Stimulated activated naive CD8-positive, alpha-beta T cell treated with anti-CD3 and anti-CD28 coated beads, Interleukin-15, Interleukin-2, amounts not matched to agents 100 ng/mL and 50 ng/mL, for 24 hours (primary cell): Measurements from ENCODE around the gene CASS4.

ENCODE experiments used
- H3K27ac Mint-ChIP-seq: one replicate; pipeline ENCODE4 v1.8.0; 2021; ENCODE audit warnings: mild to moderate bottlenecking, mixed read lengths
- H3K27me3 Mint-ChIP-seq: one replicate; pipeline ENCODE4 v1.8.0; 2021; ENCODE audit warnings: mixed read lengths
- H3K36me3 Mint-ChIP-seq: one replicate; pipeline ENCODE4 v1.8.0; 2021; ENCODE audit warnings: low read depth, mixed read lengths
- H3K4me1 Mint-ChIP-seq: one replicate; pipeline ENCODE4 v1.8.0; 2021; ENCODE audit warnings: low read depth, mixed read lengths
- H3K4me3 Mint-ChIP-seq: one replicate; pipeline ENCODE4 v1.8.0; 2021; ENCODE audit warnings: mild to moderate bottlenecking, mixed read lengths
- H3K9me3 Mint-ChIP-seq: one replicate; pipeline ENCODE4 v1.8.0; 2021; ENCODE audit warnings: mixed read lengths

The CASS4 gene

DNA sequence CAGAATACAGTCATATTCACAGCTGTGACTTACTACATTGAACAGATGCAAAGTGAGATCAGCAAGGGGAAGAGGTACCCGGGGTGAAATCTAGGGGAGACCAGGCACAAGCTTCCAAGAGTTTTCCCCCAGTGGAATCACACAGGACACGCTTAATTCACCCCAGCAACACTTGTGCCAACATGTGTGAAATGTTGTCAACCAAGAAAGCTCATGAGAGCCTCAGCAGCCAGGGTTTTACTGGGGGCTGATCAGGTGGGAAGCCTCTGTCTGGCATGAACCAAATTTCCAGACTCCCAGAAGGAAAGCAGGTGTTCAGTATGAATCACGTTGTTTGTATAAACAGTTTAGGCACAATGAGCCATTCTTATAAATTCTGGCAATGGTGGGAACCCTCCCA, 49.5 kb downstream of the CASS4 start:
- Mint-ChIP-seq H3K4me3 (no peak overlapping the region), H3K27ac (no peak overlapping the region), H3K9me3 (no peaks in the 10 kb centered on the region), H3K36me3 (peaks cover 3% of the 10 kb centered on the region), H3K27me3 (no peaks in the 10 kb centered on the region), H3K4me1 (peaks cover 41% of the 10 kb centered on the region)

DNA sequence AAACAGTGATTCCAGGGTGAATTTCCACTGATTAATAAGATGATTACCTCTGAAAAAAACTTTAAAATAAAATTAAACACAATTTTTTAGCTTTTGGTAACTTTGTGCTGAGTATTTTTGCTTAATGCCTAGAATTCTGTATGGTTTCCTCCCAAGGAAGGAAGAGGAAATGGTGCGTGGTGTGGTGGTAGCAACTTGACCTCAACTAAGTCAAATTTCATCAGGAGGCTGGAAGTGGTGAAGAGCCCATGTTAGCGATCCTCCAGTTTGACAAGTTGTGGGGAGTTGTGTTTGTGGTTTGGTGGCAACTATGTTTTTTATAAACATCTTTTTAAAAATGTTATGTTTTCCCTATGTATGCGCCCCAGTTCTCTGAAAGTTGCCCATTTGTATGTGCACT, 51.4 kb downstream of the CASS4 start:
- peak overlapping the region; percentile 75 for H3K27ac Mint-ChIP-seq
- H3K36me3 Mint-ChIP-seq = peaks cover under 1% of the 10 kb centered on the region
- no peaks in the 10 kb centered on the region for H3K9me3 Mint-ChIP-seq
- no peaks in the 10 kb centered on the region for H3K27me3 Mint-ChIP-seq
- H3K4me3 Mint-ChIP-seq = no peak overlapping the region
- peaks cover 49% of the 10 kb centered on the region for H3K4me1 Mint-ChIP-seq

DNA sequence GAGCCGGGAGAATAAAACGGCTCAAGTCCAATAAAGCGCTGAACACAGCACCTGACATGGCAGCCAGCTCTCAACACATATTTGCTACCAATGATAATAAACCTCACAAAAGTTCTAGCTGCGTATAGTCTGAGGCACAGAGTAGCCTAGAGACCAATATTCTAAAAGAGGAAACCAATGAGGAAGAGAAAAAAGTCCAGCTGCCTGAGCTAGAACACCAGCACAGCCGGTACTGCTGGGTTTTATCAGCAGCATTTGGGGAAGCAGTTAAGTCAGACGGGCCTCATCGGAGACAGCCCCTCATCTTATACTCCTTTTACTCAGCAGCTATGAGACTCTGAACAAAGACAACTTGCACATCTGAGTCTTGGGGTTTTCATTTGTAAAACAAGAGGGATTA, 53.9 kb downstream of the CASS4 start:
- Mint-ChIP-seq H3K9me3 (no peaks in the 10 kb centered on the region), H3K27ac (peak overlapping the region; percentile 65), H3K36me3 (peaks cover 10% of the 10 kb centered on the region), H3K27me3 (no peaks in the 10 kb centered on the region), H3K4me1 (peaks cover 64% of the 10 kb centered on the region), H3K4me3 (no peak overlapping the region)

DNA sequence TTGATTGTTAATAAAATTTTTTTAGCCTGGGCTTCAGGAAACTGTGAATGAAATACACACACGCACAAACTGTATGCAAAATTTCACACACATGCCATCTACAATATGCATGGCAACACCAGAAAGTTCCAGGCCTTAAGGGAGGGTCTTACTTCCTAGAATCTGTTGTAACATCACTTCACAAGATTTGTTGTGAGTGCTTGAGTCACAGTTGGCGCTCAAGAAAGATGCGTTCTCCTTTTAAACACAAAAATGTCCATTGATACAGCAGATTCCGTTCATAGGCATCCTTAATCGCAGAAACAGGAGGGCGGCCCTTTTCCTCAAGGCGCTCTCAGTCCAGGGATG, 55.9 kb downstream of the CASS4 start:
- peak overlapping the region; percentile 97 for H3K4me3 Mint-ChIP-seq
- H3K36me3 Mint-ChIP-seq = peaks cover 13% of the 10 kb centered on the region
- H3K4me1 Mint-ChIP-seq = peaks cover 56% of the 10 kb centered on the region
- no peaks in the 10 kb centered on the region for H3K9me3 Mint-ChIP-seq
- peak overlapping the region; percentile 98 for H3K27ac Mint-ChIP-seq
- no peaks in the 10 kb centered on the region for H3K27me3 Mint-ChIP-seq

DNA sequence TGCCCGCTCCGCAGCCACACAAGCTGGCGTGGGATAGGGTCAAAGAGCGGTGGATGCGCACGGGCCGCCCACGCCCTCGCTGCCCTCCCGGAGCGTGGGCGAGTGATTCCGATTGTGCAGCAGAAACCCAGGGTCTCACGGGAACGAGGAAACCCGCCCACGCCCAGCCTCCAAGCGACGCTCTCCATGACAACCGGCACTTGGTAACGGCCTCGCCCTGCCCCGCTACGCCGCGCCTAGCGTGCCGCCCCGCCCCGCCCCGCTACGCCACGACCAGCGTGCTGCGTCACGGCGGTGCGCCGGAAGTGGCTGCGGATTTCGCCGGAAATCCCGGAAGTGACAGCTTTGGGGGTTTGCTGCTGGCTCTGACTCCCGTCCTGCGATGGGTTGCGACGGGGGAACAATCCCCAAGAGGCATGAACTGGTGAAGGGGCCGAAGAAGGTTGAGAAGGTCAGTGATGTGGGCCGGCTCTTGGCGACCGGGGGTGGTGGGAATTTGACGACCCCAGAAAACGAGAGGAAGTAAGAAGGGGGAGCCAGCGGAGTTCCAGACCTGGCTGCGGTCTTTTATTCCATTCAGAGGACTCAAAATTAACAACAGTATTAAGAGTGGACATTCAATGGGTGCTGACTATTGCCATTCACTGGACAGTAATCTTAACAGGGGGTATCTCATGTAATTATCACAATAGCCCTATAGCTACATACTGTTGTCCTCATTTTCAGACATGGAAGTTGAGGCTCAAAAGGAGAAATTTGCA, 56.4 kb downstream of the CASS4 start, which contains the start of gene RTF2:
Gene RTF2 (plus strand): TSS at position 312 of the 761 bp plus-strand sequence. CDS start 71 bp downstream, at position 383.
- Mint-ChIP-seq H3K27ac (peak within 1 kb of the TSS; percentile 98), H3K4me3 (peak within 1 kb of the TSS; percentile 97), H3K27me3 (no peaks in the 10 kb centered on the region), H3K4me1 (peaks cover 51% of the 10 kb centered on the region), H3K36me3 (peaks cover 13% of the 10 kb centered on the region), H3K9me3 (no peaks in the 10 kb centered on the region)

DNA sequence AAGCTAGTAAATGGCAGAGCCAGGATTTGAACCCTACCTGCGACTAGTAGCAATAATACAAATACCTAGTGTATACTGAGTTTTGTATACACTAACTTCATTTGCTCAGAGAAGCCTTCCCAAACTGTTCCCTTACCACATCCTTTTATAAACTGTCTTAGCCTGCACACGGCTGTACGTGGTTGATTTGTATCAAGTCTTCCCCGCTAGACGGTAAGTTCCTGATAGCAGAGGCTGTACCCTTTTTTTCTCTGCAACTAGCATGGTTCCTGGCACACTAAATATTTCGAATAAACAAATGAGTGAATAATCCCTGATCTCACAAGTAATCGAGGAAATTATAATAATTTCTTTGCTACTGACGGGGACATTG, 57.0 kb downstream of the CASS4 start:
- peaks cover 45% of the 10 kb centered on the region for H3K4me1 Mint-ChIP-seq
- H3K4me3 Mint-ChIP-seq = peak overlapping the region; percentile 97
- no peaks in the 10 kb centered on the region for H3K9me3 Mint-ChIP-seq
- peaks cover 13% of the 10 kb centered on the region for H3K36me3 Mint-ChIP-seq
- H3K27me3 Mint-ChIP-seq = no peaks in the 10 kb centered on the region
- H3K27ac Mint-ChIP-seq = peak overlapping the region; percentile 76

DNA sequence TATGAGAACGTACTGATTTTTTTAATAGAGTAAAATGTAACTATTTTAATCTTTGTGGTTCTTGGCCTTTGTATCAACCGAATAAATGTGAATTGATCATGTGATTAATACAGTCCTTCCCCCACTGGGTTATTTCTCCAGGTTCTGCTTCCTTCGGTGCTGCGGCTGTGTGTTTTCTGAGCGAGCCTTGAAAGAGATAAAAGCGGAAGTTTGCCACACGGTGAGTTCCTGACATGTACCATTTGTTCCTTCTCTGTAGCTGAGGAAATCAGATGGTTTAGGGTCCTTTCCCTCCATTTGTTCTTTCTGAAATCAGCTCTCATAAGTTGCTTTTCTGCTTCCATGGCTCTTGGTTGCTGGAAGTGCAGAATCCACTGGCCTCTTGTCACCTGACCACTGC, 71.9 kb downstream of the CASS4 start:
- peaks cover 19% of the 10 kb centered on the region for H3K4me1 Mint-ChIP-seq
- peak overlapping the region; percentile 77 for H3K27ac Mint-ChIP-seq
- peaks cover 86% of the 10 kb centered on the region for H3K36me3 Mint-ChIP-seq
- H3K27me3 Mint-ChIP-seq = no peaks in the 10 kb centered on the region
- no peaks in the 10 kb centered on the region for H3K9me3 Mint-ChIP-seq
- H3K4me3 Mint-ChIP-seq = no peak overlapping the region

DNA sequence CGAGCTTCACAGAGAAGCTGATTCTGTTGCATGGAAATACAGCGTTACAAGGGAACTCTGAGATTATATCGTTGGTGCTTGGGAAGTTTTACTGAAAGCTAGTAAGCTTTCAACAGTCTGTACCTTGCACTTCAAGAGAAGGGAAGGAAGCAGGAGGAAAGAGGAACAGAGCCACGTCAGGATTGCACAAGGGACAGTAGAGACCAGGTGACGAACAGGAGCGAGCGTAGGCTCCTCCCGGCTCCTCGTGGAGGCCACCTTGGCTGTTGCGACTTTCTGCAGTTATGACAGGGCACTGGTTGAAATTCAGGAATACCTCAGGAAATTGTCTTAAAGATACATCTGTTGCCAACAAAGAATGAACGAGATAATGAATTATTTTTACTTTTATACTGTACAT, 75.2 kb downstream of the CASS4 start:
- no peak overlapping the region for H3K4me3 Mint-ChIP-seq
- H3K27ac Mint-ChIP-seq = peak overlapping the region; percentile 45
- H3K9me3 Mint-ChIP-seq = no peaks in the 10 kb centered on the region
- H3K36me3 Mint-ChIP-seq = peaks cover 80% of the 10 kb centered on the region
- H3K27me3 Mint-ChIP-seq = no peaks in the 10 kb centered on the region
- peaks cover 19% of the 10 kb centered on the region for H3K4me1 Mint-ChIP-seq

DNA sequence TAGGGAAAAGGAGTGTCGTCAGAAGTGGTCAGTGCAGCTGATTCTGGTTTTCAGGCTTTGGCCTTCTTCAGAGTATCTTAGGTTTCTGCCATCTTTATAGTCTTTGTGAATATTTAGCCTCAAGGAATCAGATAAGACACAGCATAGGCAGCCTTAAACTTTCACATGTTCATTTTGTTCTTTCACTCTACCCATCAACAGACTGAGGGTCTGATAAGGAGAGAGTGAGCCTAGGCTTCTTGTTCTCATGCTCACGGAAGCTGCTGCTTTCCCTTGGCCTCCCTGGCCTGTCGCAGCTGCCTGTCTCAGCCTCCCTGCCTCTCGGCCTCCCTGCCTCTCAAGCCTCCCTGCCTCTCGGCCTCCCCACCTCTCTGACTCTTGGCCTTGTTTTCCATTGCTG, 76.5 kb downstream of the CASS4 start:
- Mint-ChIP-seq H3K4me1 (peaks cover 10% of the 10 kb centered on the region), H3K27ac (no peak overlapping the region), H3K9me3 (no peaks in the 10 kb centered on the region), H3K36me3 (peaks cover 76% of the 10 kb centered on the region), H3K27me3 (no peaks in the 10 kb centered on the region), H3K4me3 (no peak overlapping the region)

DNA sequence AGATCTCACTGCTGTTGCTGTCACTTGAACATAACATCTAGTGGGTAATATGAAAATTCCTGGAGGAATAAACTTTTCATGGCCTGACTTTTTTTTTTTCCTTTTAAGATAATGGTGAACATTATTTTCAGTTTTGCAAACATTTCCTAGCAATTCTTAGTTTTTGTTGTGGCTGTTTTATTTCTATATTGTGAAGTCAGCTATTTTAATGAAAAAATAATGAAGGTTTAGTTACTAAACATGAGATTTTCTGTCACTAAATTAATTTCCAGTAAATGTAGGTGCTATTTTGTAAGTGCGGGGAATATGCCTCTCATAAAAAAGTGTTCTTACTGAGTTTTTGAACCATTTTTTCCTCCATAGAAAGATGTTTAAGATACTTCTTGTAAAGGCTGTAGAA, 89.1 kb downstream of the CASS4 start:
- Mint-ChIP-seq H3K4me1 (peaks cover 4% of the 10 kb centered on the region), H3K27ac (no peak overlapping the region), H3K4me3 (no peak overlapping the region), H3K27me3 (no peaks in the 10 kb centered on the region), H3K9me3 (peaks cover 4% of the 10 kb centered on the region), H3K36me3 (peaks cover 34% of the 10 kb centered on the region)

DNA sequence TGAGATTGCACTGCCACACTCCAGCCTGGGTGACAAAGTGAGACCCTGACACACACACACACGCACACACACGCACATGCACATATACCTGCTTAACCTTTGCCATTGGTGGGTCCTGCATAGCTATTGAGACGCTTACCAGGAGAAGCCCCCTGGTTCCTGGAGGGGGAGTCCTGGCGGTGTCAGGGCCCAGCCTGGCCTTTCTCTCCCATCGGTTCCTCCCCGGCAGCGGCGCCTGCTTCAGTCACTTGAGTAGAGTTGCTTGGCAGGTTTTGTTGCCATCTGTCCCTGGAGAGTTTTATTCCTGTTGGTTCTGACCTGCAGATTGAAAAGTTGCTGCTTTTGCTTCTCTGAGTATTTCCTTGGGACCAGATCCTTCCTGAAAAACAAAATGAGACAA, 91.9 kb downstream of the CASS4 start:
- H3K36me3 Mint-ChIP-seq = peaks cover 29% of the 10 kb centered on the region
- H3K27ac Mint-ChIP-seq = no peak overlapping the region
- no peak overlapping the region for H3K4me3 Mint-ChIP-seq
- no peaks in the 10 kb centered on the region for H3K27me3 Mint-ChIP-seq
- H3K9me3 Mint-ChIP-seq = no peaks in the 10 kb centered on the region
- peaks cover 4% of the 10 kb centered on the region for H3K4me1 Mint-ChIP-seq

DNA sequence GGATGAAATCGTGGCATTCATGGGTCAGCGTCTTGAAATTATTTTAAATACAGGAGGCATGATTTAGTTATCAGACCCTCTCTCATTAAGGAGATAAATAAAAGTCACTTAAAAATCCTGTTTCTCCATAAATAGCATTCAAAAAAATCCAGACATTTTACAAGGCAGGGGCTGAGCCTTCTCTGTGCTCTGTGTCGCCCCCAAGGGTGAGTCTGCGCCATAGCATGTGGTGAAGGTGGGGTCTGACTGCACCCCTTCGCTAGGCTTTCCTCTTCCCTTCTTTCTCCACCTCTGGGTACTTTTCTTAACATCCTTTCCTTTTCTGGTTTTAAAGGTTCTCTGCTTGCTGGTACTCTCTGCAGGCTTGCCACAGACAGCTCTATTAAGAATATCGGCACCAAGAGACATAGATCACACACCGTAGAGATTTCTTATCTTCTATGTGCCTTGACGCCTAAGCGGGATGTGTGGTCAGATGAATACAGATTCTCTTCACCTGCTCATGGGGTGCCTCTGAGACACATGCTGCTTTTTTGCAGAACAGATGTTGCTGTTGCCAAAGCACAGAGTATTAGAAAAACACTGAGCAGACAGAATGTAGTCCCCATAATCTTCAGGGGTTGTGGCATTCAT, 92.4 kb downstream of the CASS4 start:
- Mint-ChIP-seq H3K27me3 (no peaks in the 10 kb centered on the region), H3K27ac (no peak overlapping the region), H3K4me1 (peaks cover 4% of the 10 kb centered on the region), H3K4me3 (no peak overlapping the region), H3K36me3 (peaks cover 32% of the 10 kb centered on the region), H3K9me3 (no peaks in the 10 kb centered on the region)

DNA sequence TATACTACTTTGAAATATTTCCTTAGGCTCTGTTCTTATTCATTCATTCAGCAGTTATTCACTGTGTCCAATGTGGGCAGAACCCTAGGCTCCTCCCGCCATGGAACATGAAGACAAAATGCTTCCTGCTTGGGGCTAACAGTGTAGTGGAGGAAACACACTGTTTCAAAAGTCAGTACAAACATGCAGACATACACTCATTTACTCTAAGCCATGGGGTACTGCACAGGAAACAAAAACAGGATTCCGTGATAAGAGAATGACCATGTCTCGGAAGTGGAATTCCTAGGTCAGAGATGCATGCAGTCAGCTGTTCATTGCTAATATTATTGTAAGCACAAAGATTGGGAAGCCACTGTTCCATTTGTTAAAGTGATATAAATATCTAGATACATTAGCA, 94.0 kb downstream of the CASS4 start:
- H3K9me3 Mint-ChIP-seq = no peaks in the 10 kb centered on the region
- no peaks in the 10 kb centered on the region for H3K27me3 Mint-ChIP-seq
- peaks cover 4% of the 10 kb centered on the region for H3K4me1 Mint-ChIP-seq
- peaks cover 32% of the 10 kb centered on the region for H3K36me3 Mint-ChIP-seq
- no peak overlapping the region for H3K27ac Mint-ChIP-seq
- no peak overlapping the region for H3K4me3 Mint-ChIP-seq
